ACHN (cell line): ENCODE data around the gene BIN2.

Experiments used
- DNase-seq: peaks from one replicate; pipeline ENCODE4 v3.0.0-alpha.2; 2015
- in situ Hi-C: cut with HindIII; loops from 2 replicates; pipeline ENCODE4 v1.10.0; 2017; ENCODE audit warnings: low sequenced_read_pairs, low pct_ligation_motif_present, low pct_unique_long_range_greater_than_20kb

The BIN2 gene

GRCh38 chr12:51323966-51324895 lies at the start of gene BIN2:
Gene BIN2 (minus strand): TSS chr12:51324174. CDS start chr12:51324102, 72 bp downstream.
- DNase-seq = no peak
- in situ Hi-C loops = no loop called here

GRCh38 chr12:51373187-51373586 lies 49.2 kb upstream of the BIN2 start:
- in situ Hi-C loops = no loop called here
- DNase-seq = no peak

- peak; percentile 19 for DNase-seq
- in situ Hi-C loops = no loop called here
Measured at GRCh38 chr12:51372021-51372420, 48.0 kb upstream of the BIN2 start.

- DNase-seq = peak; percentile 99
- in situ Hi-C loops = no loop called here
Measured at GRCh38 chr12:51371295-51371953, 47.5 kb upstream of the BIN2 start.

GRCh38 chr12:51370667-51371066 lies 46.7 kb upstream of the BIN2 start:
- in situ Hi-C loops = no loop called here
- no peak for DNase-seq

- DNase-seq = no peak
- in situ Hi-C loops = no loop called here
Measured at GRCh38 chr12:51369581-51369980, 45.6 kb upstream of the BIN2 start.

- DNase-seq = peak; percentile 65
- in situ Hi-C loops = no loop called here
Measured at GRCh38 chr12:51368640-51369517, 44.9 kb upstream of the BIN2 start.

GRCh38 chr12:51365276-51365675 lies 41.3 kb upstream of the BIN2 start:
- in situ Hi-C loops = no loop called here
- DNase-seq = no peak

GRCh38 chr12:51364001-51364400 lies 40.0 kb upstream of the BIN2 start:
- in situ Hi-C loops = no loop called here
- DNase-seq = no peak

GRCh38 chr12:51362747-51363342 lies 38.9 kb upstream of the BIN2 start:
- no peak for DNase-seq
- in situ Hi-C loops = no loop called here

GRCh38 chr12:51362307-51362706 lies 38.3 kb upstream of the BIN2 start:
- DNase-seq = no peak
- in situ Hi-C loops = no loop called here

GRCh38 chr12:51361161-51362016 lies 37.4 kb upstream of the BIN2 start:
- no peak for DNase-seq
- in situ Hi-C loops = no loop called here

GRCh38 chr12:51360315-51360714 lies 36.3 kb upstream of the BIN2 start:
- in situ Hi-C loops = no loop called here
- no peak for DNase-seq

GRCh38 chr12:51359851-51360250 lies 35.9 kb upstream of the BIN2 start:
- DNase-seq = no peak
- in situ Hi-C loops = no loop called here

- no peak for DNase-seq
- in situ Hi-C loops = no loop called here
Measured at GRCh38 chr12:51358496-51358895, 34.5 kb upstream of the BIN2 start.

- in situ Hi-C loops = no loop called here
- DNase-seq = no peak
Measured at GRCh38 chr12:51357374-51358047, 33.5 kb upstream of the BIN2 start.

- in situ Hi-C loops = no loop called here
- DNase-seq = peak; percentile 76
Measured at GRCh38 chr12:51351913-51352532, 28.0 kb upstream of the BIN2 start.
